Stimulated activated CD4-positive, alpha-beta T cell treated with anti-CD3 and anti-CD28 coated beads, Interleukin-12 subunit alpha, Interleukin-12 subunit beta, amount 100 ng/mL, for 24 hours (primary cell): ENCODE data around the gene TWF2.

Experiments
- DNase-seq, 2 experiments: peaks; one replicate each; pipeline ENCODE4 v3.0.0-alpha.2; 2020; ENCODE audit warnings: low read depth in 2 of 2

The TWF2 gene

GRCh38 chr3:52237657-52238172 lies 1.2 kb downstream of the TWF2 start:
- no peak for DNase-seq

- no peak for DNase-seq
These were observed 1.8 kb downstream of the TWF2 start for GRCh38 chr3:52237006-52237656.

GRCh38 chr3:52236424-52236886 lies 2.5 kb downstream of the TWF2 start:
- no peak for DNase-seq

DNA sequence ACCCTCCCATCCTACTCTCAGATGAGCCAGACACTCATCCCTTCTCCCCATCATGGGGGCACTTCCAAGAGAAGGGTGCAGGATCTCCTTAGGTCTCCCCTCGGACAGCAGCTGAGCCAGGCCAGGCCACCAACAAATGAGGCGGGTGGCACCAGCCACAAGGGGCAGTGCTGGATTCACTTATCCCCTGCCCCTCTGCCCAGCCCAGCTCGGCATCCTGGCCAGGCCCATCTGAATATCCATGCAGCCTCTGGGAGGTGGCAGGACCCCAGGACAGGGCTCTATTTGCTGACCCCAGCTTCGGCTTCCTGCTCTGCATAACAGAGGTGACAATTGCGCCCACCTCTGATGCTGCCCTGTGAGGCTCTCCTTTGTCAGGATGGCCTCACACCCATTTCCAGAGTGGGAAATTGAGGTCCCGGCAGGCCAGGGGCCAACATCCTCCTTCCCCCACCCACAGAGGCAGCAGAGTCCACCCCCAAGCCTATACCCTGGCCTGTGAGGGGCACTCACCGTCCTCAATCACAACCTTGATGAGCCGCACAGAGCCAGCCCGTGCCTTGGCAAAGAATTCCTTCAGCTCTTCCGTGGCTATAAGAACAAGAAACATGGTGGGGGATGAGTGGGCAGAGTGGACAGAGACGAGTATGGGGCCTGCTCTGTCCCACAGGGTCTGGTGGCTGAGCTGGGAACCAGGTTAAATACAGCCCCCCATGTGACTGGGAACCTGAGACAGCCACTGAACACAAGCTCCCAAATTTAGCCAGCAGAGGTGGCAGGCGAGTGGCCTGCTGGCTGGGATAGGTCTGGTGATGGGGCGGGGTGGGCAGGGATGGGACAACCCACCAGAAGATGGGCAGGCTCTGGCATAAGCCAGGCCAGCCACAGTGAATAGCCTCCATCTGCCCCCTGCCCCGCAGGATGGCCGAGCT lies 4.2 kb downstream of the TWF2 start:
- DNase-seq: no peak

DNA sequence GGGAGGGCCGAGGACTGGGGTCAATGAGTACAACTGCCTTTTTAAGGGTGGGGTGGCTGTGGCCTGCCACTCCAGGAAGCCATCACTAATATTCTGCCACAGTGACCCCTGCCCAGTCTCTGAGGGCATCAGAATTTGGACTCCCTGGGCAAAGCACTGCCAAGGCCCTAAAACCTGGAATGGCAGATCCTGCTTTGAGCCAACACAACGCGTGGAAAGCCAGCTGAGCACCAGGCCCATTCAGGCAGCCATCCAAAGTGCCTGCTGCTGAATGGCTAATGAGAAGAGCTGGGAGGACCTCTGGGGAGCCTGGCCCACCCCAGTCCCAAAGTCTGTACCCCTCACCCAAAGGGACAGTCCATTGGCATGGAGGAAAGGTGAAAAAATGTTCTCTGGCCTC lies 5.0 kb downstream of the TWF2 start:
- no peak for DNase-seq

- no peak for DNase-seq
These were observed 5.8 kb downstream of the TWF2 start for GRCh38 chr3:52233108-52233591.

GRCh38 chr3:52232279-52233107 lies 6.5 kb downstream of the TWF2 start:
- no peak for DNase-seq

- DNase-seq: peak; percentile 75 to 86
These were observed 7.3 kb downstream of the TWF2 start for GRCh38 chr3:52231502-52232278.

DNA sequence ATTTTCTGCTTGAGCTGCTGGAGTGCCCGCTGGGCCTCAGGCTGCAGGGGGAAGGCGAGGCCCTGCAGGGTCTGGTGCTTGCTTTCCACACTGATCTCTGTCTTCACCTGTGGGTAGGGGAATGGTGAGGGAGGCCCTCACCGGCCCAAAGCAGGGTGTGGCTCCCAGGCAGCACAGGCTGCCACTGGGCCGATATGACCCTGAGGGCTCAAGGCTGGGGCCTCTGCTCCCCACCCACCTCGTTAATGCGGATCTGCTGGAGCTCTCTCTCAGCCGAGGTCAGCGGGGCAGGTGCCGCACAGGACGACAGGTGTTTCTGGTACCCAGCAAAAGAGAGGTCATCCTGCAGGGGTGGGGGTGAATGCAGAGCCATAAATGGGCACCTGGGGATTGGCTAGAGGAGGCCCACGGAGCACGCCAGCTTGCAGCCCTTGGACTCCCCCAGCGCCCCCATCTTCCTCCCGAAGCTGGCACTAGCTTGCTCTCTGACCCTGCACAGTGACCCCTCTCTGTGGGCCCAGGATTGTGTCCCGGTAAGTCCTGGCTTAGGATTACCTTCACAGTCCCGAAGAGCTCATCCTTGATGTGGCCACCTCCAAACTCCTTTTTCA lies 8.0 kb downstream of the TWF2 start:
- DNase-seq: no peak

- DNase-seq: no peak
These were observed 8.5 kb downstream of the TWF2 start for GRCh38 chr3:52230461-52230860.

GRCh38 chr3:52229656-52230055 lies 9.3 kb downstream of the TWF2 start:
- no peak for DNase-seq

- no peak for DNase-seq
These were observed 10.1 kb downstream of the TWF2 start for GRCh38 chr3:52228751-52229291.

DNA sequence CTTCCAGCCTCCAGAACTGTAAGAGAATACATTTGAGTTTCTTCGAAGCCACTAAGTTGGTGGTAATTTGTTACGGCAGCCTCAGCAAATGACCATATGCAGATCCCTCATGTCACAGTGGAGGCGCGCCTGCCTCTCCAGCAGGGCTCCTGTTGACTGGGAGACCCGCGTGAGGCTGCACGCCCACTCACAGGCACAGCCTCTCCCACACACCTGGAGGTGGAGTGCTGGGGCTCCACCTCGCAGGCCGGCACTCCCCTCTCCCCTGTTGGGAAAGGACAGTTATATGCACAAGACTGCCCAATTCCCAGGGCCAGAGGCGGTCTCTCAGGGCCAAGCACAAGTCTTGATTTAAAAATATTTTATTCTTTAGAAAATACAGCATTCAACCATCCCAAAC lies 10.7 kb downstream of the TWF2 start:
- no peak for DNase-seq

DNA sequence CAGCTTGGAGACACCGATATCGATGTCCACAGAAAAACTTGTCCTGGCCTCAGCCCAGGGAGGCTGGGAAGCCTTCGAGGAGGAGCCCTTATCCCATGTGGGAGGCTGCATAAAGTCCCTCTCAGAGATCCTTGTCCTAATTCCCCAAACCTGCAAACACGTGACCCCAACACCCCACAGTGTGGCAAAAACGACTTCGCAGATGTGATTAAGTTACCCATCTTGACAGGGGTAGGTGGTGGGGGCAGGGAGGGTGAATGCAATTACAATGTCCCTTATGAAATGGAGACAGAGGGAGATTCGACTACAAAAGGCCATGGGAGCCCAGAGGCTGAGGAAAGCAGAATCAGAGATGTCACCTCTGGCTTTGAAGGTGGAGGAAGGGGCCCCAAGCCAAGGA lies 11.2 kb downstream of the TWF2 start:
- DNase-seq: no peak

- DNase-seq: no peak
These were observed 11.8 kb downstream of the TWF2 start for GRCh38 chr3:52227117-52227516.

- DNase-seq: no peak
These were observed 12.6 kb downstream of the TWF2 start for GRCh38 chr3:52226229-52226817.

DNA sequence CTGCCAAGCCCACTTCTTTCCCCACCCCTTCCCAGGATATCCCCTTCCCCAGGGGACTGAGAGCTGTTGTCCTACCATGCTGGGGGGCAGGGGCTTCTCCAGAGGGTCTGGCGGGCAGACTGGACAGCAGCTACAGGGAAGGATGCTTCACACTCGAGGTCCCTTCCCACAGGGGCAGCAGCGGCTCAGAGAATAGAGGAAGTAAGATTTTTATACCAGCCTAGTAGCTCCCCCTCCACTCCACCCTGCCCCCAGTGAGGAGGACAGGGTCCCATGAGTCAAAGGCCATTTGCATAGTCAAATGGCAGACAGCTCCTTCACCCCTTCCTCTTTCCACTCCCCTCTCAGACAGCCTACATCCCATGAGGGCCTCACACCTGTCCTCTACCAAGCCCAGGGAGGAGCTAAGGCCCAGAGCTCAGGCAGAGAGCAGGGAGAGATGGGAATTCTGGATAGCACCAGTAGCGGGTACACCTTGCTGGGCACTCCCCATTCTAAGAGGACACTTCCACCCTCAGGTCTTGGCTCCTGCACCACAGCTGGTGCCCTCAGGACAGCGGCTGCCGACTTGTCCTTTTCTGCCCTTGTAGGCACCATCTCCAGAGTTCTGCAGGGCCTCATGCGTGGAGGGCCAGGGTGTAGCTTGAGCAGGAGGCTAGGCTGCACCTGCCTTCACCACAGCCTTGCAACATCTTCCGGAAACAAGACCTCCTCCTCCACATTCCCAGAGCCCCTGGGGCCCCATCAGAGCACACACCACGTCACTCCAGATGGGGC lies 13.3 kb downstream of the TWF2 start, which contains the start of gene TLR9:
Gene TLR9, minus strand, starts transcription at position 194 of the 777 bp plus-strand sequence. Its CDS starts 116 bp downstream, at position 78.
- DNase-seq: no peak

GRCh38 chr3:52223449-52224408 lies 15.2 kb downstream of the TWF2 start:
- DNase-seq: no peak
